Transverse colon (tissue), 4 donors: Measurements from ENCODE around the gene CYP4F8. TPM values are rescaled to one million over a fixed set of nuclear protein-coding genes. Genes with fewer than 3 reads are reported as not detected.
"Not testable (repeated sequence)": the region's sequence is repeated elsewhere in the genome, so short reads cannot be mapped to it uniquely, and the experiment has no call there.

Experiments
- DNase-seq: peaks from one replicate; pipeline ENCODE4 v3.0.0-alpha.2; 2019
- H3K27ac ChIP-seq, 4 donors: fragments of 200-600 bp; sonication (generic); 2 replicates each; pipeline ENCODE4 v1.5.1; 2016 to 2018; ENCODE audit warnings: inconsistent platforms in 4 of 4
- H3K27me3 ChIP-seq: fragments of 200-600 bp; sonication (generic); 2 replicates; pipeline ENCODE4 v1.5.1; 2017; ENCODE audit warnings: inconsistent platforms
- H3K36me3 ChIP-seq, 4 donors: fragments of 200-600 bp; sonication (generic); 2 replicates each; pipeline ENCODE4 v1.5.1; 2017 to 2019; ENCODE audit warnings: inconsistent platforms in 4 of 4
- H3K4me1 ChIP-seq, 4 donors: fragments of 200-600 bp; sonication (generic); 2 replicates each; pipeline ENCODE4 v1.5.1; 2017 to 2020; ENCODE audit warnings: inconsistent platforms in 4 of 4
- H3K4me3 ChIP-seq, 4 donors: fragments of 200-600 bp; sonication (generic); 1 replicate in 1 of 4; 2 replicates in 3 of 4; pipeline versions ENCODE4 v1.5.1 to v1.6.1; 2017 to 2019; ENCODE audit warnings: inconsistent platforms in 4 of 4
- H3K9me3 ChIP-seq, 2 donors: fragments of 200-600 bp; sonication (generic); 2 replicates each; pipeline ENCODE4 v1.5.1; 2017 to 2019; ENCODE audit warnings: inconsistent platforms in 2 of 2
- CTCF ChIP-seq, 5 experiments: fragments of 200-600 bp in 3 of 5; fragments of 450-650 bp in 2 of 5; sonication (generic) in 3 of 5; IDR thresholded peaks; 1 replicate in 2 of 5; 2 replicates in 3 of 5; pipeline ENCODE4 v1.5.1; 2016 to 2017; ENCODE audit warnings: antibody characterized with exemption in 5 of 5, inconsistent platforms in 3 of 5, mild to moderate bottlenecking in 2 of 5, moderate library complexity in 1 of 5
- EP300 ChIP-seq: sonication (generic); formaldehyde crosslinking; IDR thresholded peaks from one replicate; pipeline ENCODE4 v1.6.1; 2017; ENCODE audit warnings: antibody characterized with exemption, low read depth
- POLR2A ChIP-seq: fragments of 450-650 bp; IDR thresholded peaks from one replicate; pipeline ENCODE4 v1.6.1; 2016; ENCODE audit warnings: antibody characterized with exemption, mild to moderate bottlenecking, moderate library complexity
- POLR2AphosphoS5 ChIP-seq, 3 donors: sonication (generic); formaldehyde crosslinking; IDR thresholded peaks; one replicate each; pipeline ENCODE4 v1.6.1; 2016; ENCODE audit warnings: antibody characterized with exemption in 3 of 3
- WGBS, 2 donors: methylation state at CpG; one replicate each; pipeline ENCODE4 v1.1.5; 2018; ENCODE audit warnings: low coverage in 1 of 2; 5-methylcytosine and 5-hydroxymethylcytosine counted together
- in situ Hi-C, 4 donors: fragments of 200-750 bp; cut with MboI; loops; one replicate each; pipeline versions ENCODE4 v1.15.0 to v1.15.1; 2017; ENCODE audit warnings: low sequenced_read_pairs in 3 of 4, low pct_ligation_motif_present in 1 of 4, low pct_unique_long_range_greater_than_20kb in 1 of 4
- intact Hi-C: fragments of 100-400 bp; cut with DNase I; formaldehyde crosslinking; loops from one replicate; pipeline ENCODE4 v1.15.1; 2023; ENCODE audit warnings: low total_unique reads
- total RNA-seq, 4 donors: library from RNA; depleted of rRNA; stranded (reverse); fragments of >200 nt; gene quantifications; one replicate each; pipeline ENCODE4 v1.1.0, GENCODE V29; 2016

The CYP4F8 gene
- total RNA-seq, 4 donors from 2014 or later, result not detected

GRCh38 chr19:15587663-15588062, 27.4 kb upstream of the CYP4F8 start:
- intact Hi-C loops, result no loop called here
- H3K9me3 ChIP-seq, result no peaks in the 10 kb centered on the region
- no peak overlapping the region for H3K27ac ChIP-seq
- DNase-seq, result peak; percentile 16
- peaks cover 0 to 7% (median 0%) of the 10 kb centered on the region in 4 donors for H3K4me1 ChIP-seq
- peaks cover 22% of the 10 kb centered on the region for H3K27me3 ChIP-seq
- in situ Hi-C loops, result no loop called here
- H3K36me3 ChIP-seq, result no peaks in the 10 kb centered on the region
- TF ChIP-seq EP300, result no peak
- no peak for TF ChIP-seq POLR2AphosphoS5 (IDR thresholded peaks at IDR 0.05)
- no peak for TF ChIP-seq CTCF (IDR thresholded peaks at IDR 0.05)
- no peak for TF ChIP-seq POLR2A
- 73 to 83% methylated on average over 5 to 9 of the region's 9 CpGs for WGBS, 2 donors
- no peak overlapping the region for H3K4me3 ChIP-seq

- in situ Hi-C loops (no loop called here), intact Hi-C loops (no loop called here)
- Histone ChIP-seq H3K27me3 (peaks cover 22% of the 10 kb centered on the region), H3K9me3 (no peaks in the 10 kb centered on the region), H3K36me3 (no peaks in the 10 kb centered on the region), H3K27ac (no peak overlapping the region), H3K4me3 (no peak overlapping the region), H3K4me1 (peaks cover 0 to 7% (median 0%) of the 10 kb centered on the region in 4 donors)
- no peak for TF ChIP-seq CTCF (IDR thresholded peaks at IDR 0.05)
- no peak for TF ChIP-seq POLR2A
- no peak for TF ChIP-seq EP300
- TF ChIP-seq POLR2AphosphoS5 (IDR thresholded peaks at IDR 0.05), result no peak
- 84% methylated on average over 1 of the region's 1 CpG; no CpG with 5 or more reads in 1 of the 2 donors for WGBS, 2 donors
- DNase-seq, result no peak
Measured at GRCh38 chr19:15588265-15588664, 26.8 kb upstream of the CYP4F8 start.

- no peaks in the 10 kb centered on the region for H3K36me3 ChIP-seq
- peaks cover 0 to under 1% (median 0%) of the 10 kb centered on the region in 4 donors for H3K4me1 ChIP-seq
- H3K9me3 ChIP-seq, result no peaks in the 10 kb centered on the region
- 89% methylated on average over 5 of the region's 5 CpGs; no CpG with 5 or more reads in 1 of the 2 donors for WGBS, 2 donors
- no peak overlapping the region for H3K27ac ChIP-seq
- intact Hi-C loops, result no loop called here
- no peak for DNase-seq
- no peak overlapping the region for H3K4me3 ChIP-seq
- no peak for TF ChIP-seq CTCF (IDR thresholded peaks at IDR 0.05)
- no peak for TF ChIP-seq POLR2A
- no peak for TF ChIP-seq POLR2AphosphoS5 (IDR thresholded peaks at IDR 0.05)
- no peak for TF ChIP-seq EP300
- H3K27me3 ChIP-seq, result peaks cover 10% of the 10 kb centered on the region
- in situ Hi-C loops, result no loop called here
Measured at GRCh38 chr19:15589760-15590451, 25.1 kb upstream of the CYP4F8 start.

GRCh38 chr19:15591796-15592195, 23.2 kb upstream of the CYP4F8 start:
- TF ChIP-seq POLR2A (no peak), CTCF (IDR thresholded peaks at IDR 0.05) (no peak), POLR2AphosphoS5 (IDR thresholded peaks at IDR 0.05) (no peak), EP300 (no peak)
- intact Hi-C loops, result no loop called here
- in situ Hi-C loops, result no loop called here

GRCh38 chr19:15592506-15592905, 22.5 kb upstream of the CYP4F8 start:
- H3K27ac ChIP-seq, H3K4me1 ChIP-seq, H3K9me3 ChIP-seq, in situ Hi-C loops, H3K36me3 ChIP-seq, intact Hi-C loops, H3K4me3 ChIP-seq, DNase-seq: not testable (repeated sequence)
- H3K27me3 ChIP-seq, result peaks cover 12% of the 10 kb centered on the region
- WGBS, 2 donors, result 30 to 32% methylated on average over 4 to 5 of the region's 5 CpGs

More at GRCh38 chr19:15591796-15592195, 23.2 kb upstream of the CYP4F8 start:
- no peak overlapping the region for H3K4me3 ChIP-seq
- 54 to 81% methylated on average over 2 to 4 of the region's 4 CpGs for WGBS, 2 donors
- no peaks in the 10 kb centered on the region for H3K4me1 ChIP-seq
- peaks cover 12% of the 10 kb centered on the region for H3K27me3 ChIP-seq
- no peak for DNase-seq
- H3K9me3 ChIP-seq, result no peaks in the 10 kb centered on the region
- H3K36me3 ChIP-seq, result no peaks in the 10 kb centered on the region
- H3K27ac ChIP-seq, result no peak overlapping the region

- H3K27me3 ChIP-seq, result peaks cover 12% of the 10 kb centered on the region
- H3K4me3 ChIP-seq, in situ Hi-C loops, H3K36me3 ChIP-seq, intact Hi-C loops, H3K27ac ChIP-seq, H3K4me1 ChIP-seq, H3K9me3 ChIP-seq, DNase-seq: not testable (repeated sequence)
- WGBS, 2 donors, result 67 to 68% methylated on average over 3 to 4 of the region's 4 CpGs
Measured at GRCh38 chr19:15593766-15594165, 21.3 kb upstream of the CYP4F8 start.
